ENCODE results near the gene PRDM11. TPM values are rescaled to one million over a fixed set of nuclear protein-coding genes. Genes with fewer than 3 reads are reported as not detected.

Gene PRDM11
- polyA plus RNA-seq, 4 donors = 18.9 to 24.1 (median 20.5) TPM

DNA sequence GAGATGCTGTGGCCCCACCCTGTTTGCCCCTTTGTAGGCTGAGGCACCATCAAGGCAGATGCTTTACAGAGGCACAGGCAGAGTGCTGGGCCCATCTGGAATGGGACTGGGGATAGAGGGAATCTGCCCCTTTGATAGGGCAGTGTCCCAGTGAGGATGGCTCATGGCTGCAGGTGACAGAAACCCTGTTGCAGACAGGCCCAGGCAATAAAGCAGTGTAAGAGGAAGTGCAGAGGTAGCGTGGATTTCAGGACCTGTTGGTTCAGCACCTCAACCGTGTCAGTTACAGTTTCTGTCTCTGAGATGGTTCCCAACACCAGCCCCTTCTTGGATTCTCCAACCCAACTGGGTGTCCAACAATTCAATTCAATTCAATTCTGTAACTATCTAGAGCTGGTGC lies 25.1 kb downstream of the PRDM11 start:
- no peak for DNase-seq (ENCODE audit: low read depth in 4 of 4, low spot score in 3 of 4)

DNA sequence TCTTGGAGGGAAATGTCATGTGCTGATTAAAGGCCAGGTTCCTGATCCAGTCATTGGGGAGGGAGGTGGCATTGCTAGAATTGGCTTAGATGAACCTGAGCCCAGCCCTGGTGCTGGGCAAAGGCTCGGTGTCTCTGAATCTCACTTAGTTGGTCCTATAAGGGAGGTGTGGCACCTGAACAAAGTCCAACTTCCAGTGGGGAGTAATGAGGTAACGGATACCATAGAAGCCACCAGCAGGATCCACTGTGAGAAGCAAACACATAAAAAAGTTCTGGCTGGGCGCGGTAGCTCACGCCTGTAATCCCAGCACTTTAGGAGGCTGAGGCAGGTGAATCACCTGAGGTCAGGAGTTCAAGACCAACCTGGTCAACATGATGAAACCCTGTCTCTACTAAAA lies 26.6 kb downstream of the PRDM11 start:
- DNase-seq (ENCODE audit: low read depth in 4 of 4, low spot score in 3 of 4) = no peak

GRCh38 chr11:45174168-45174835 lies 27.9 kb downstream of the PRDM11 start:
- no peak for DNase-seq (ENCODE audit: low read depth in 4 of 4, low spot score in 3 of 4)

- DNase-seq (ENCODE audit: low read depth in 4 of 4, low spot score in 3 of 4) = no peak
Observed at GRCh38 chr11:45174963-45175362, 28.5 kb downstream of the PRDM11 start.

DNA sequence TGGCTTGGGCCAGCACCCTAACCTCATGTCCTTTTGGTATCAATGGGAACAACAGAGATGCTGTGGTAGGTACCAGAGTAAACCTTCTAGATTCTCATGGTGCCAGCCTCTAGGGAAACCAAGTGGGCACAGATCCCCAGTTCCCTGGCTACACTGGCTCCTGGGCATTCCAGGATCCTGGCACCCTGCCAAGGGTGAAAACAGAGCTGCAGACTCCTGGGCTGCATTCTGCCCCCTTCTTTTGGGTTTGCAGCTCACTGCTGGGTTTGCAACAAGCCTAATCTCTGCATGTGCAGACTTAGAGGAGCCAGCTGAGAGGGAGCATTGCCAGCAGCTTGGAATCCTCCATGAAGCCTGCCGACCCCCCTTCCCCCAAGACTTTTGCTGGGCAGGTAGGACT lies 30.6 kb downstream of the PRDM11 start:
- no peak for DNase-seq (ENCODE audit: low read depth in 4 of 4, low spot score in 3 of 4)

DNA sequence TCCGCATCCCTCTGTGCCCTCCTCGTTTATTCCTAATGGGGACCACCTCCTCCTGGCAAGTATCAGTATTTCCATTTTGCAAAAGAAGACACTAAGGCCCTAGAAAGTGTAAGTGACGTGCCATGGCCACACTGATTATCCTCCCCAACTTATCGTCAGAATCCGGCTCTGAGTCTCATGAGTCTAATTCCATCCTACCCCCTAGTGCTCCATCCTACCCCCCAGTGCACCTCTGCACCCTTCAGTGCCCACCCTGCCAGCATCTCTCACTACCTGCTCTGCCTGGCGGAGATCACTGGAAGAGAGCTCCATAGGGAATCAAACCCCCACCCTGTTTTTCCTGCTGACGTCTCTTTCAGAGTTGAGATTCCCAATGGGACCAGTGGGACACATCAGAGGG lies 31.8 kb downstream of the PRDM11 start:
- no peak for DNase-seq (ENCODE audit: low read depth in 4 of 4, low spot score in 3 of 4)

DNA sequence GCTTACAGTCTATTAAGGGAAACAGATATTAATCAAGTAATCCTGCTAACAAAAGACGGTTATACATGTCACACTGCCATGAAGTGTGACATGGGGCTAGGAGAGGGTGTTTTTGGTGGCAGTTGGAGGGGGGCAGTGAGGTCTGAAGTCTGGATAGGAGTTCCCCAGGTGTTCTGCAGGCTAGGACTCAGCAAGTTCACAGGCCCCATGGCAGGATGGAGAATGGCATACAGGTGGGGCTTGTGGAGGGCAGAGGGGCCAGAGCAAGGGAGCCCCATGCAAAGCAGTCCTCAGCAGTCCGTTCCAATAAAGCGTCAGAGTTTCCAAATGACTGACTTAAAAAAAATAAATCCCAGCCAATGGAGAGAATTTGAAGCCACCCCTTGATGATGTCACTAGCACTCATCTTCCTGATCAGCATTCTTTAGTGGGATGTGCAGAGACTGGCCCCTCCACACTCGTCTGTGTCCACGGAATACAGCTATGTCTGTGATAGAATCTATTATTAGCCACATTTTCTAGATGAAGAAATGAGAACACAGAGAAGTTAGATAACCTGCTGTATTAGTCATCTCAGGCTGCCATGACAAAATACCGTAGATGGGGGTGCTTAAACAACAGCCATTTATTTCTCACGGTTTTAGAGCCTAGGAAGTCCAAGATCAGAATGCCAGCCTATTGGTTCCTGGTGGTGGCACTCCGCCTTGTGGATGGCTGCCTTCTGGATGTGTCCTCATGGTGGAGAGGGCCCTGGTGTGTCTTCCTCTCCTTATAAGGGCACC lies 32.6 kb downstream of the PRDM11 start:
- DNase-seq (ENCODE audit: low read depth in 4 of 4, low spot score in 3 of 4) = no peak

- no peak for DNase-seq (ENCODE audit: low read depth in 4 of 4, low spot score in 3 of 4)
Observed at GRCh38 chr11:45179686-45180178, 33.3 kb downstream of the PRDM11 start.

DNA sequence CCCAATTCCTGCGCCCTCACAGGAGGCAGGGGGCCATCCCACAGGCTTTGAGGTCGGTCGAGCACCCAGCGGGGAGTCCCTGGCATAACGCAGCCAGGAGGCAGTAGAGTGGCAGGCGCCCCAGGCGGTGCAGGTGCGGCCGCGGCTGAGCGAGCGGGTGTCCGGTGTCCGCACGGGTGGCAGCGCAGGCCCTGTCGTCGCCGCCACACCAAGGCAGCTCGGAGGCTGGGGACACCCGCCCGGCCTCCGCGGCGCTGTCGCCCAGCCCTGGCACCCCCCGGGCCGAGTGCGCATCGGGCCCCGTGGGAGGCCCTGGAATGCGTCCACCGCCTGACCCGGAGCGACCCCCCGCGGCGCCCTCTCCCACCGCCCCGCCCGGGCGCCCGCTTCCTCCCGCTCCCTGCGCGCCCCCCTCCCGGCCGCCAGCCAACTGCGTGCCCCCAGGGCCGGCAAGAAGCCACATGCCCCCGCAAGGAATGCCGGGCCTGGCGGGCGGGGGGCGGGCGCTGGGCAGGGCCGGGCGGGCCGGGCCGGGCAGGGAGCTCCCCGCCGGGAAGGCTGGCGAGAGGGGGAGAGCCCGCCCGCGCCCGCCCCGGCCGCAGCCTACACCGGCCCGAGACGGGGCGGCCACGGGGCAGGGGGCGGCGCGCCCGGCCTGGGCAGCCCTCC lies 33.9 kb downstream of the PRDM11 start:
- DNase-seq (ENCODE audit: low read depth in 4 of 4, low spot score in 3 of 4) = peak in 3 of 4 donors; percentile 12 to 63 (median 61)

GRCh38 chr11:45180848-45181192 lies 34.4 kb downstream of the PRDM11 start:
- peak in 3 of 4 donors; percentile 19 to 50 (median 41) for DNase-seq (ENCODE audit: low read depth in 4 of 4, low spot score in 3 of 4)

DNA sequence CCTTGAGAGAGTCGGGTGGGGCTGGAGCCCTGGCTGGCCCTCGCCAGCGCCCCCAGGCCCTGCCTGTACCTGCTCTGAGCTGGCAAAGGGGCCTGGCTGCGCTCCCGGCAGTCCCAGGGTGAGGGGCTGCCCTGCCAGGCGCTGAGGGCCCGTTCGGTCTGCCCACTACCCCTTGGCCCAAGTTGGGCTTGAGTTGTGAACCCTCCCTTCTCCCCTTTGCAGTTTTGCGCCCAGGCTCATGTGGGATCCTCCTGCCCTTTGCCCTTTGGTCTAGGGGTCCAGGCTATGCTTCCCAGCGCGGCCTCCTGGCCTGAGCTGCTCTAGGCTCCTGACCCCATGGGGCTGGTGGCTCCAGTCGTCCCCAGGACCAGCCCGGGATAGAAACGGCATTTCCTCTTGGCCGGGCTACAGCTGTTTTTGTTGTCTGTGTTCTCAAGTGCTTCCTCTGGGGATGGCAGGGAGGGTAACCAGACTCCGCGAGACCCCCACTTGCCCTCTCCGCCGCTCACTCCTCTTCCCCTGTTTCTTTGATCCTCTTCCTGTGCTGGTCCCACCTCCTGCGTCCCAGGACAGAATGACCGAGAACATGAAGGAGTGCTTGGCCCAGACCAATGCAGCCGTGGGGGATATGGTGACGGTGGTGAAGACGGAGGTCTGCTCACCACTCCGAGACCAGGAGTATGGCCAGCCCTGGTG lies 34.9 kb downstream of the PRDM11 start:
- DNase-seq (ENCODE audit: low read depth in 4 of 4, low spot score in 3 of 4) = peak in 3 of 4 donors; percentile 27 to 59 (median 36)

- DNase-seq (ENCODE audit: low read depth in 4 of 4, low spot score in 3 of 4) = no peak
Observed at GRCh38 chr11:45181889-45182550, 35.6 kb downstream of the PRDM11 start.

DNA sequence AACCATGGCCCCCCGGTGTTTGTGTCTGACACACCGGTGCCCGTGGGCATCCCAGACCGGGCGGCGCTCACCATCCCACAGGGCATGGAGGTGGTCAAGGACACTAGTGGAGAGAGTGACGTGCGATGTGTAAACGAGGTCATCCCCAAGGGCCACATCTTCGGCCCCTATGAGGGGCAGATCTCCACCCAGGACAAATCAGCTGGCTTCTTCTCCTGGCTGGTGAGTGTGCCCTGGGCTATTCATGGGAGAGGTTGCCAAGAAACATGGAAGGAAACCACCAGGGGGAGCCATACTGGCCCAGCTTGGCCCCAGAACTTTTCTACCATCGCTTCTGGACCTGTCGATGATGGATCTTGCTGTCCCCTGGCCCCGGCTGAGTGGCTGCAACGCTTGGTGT lies 36.5 kb downstream of the PRDM11 start:
- no peak for DNase-seq (ENCODE audit: low read depth in 4 of 4, low spot score in 3 of 4)

- DNase-seq (ENCODE audit: low read depth in 4 of 4, low spot score in 3 of 4) = no peak
Observed at GRCh38 chr11:45184640-45185039, 38.2 kb downstream of the PRDM11 start.

DNA sequence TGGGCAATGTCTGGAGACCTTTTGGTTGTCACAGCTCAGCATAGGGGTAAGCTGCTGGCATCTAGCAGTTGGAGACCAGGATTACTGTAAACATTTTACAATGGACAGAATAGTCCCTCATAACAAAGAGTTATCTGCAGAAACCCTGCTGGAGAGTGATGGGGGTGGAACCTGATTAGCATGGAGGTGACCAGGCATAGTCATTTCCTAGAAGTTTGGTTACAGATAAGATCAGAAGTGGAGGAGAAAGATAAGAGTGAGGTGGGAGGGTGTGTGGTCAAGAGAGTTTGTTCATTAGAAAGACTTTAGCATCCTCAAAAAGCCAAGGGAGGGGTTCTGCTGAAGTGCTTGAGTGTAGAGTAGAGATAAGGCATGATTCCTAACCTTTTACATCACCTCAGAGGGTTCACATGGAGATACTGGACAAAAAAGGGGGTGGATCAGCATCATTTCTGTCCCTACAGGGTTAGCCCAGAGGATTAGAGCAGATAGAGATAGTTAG lies 38.8 kb downstream of the PRDM11 start:
- DNase-seq (ENCODE audit: low read depth in 4 of 4, low spot score in 3 of 4) = no peak

DNA sequence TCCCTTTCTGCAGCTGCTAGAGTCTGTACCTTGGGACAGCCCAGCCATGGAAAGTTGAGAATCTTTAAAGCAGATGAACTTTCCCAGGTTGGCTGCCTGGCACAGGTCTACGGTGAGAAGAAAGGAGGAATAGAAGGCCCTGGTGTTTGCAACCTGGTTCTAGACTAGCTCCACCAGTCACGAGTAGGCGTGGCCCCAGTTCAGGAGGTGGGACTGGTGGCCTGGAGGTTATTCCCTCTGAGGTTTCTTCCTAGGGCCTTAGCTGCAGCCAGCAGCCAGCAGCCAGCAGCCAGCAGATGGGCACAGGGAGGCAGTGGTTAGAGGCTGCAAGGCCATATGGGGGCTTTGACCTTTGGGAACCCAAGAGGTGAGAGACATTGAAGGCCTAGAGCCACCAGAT lies 40.9 kb downstream of the PRDM11 start:
- DNase-seq (ENCODE audit: low read depth in 4 of 4, low spot score in 3 of 4) = no peak

DNA sequence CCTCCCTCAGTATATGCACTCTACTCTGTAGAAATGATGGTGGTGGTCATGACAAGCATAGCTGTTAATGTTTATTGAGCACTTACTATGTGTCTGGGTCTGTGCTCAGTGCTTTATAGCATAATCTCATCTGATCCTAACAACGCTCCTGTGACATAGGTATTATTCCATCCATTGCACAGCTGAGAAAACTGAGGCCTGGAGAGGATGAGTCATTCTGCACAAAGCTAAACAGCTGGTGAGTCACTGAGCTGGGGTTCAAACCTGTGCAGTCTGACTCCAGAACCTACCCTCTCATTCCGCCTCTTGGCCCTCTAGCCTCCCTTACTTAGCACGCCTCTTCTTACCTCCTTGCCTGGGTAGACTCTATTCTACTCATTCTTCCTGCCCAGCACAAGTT lies 41.7 kb downstream of the PRDM11 start:
- no peak for DNase-seq (ENCODE audit: low read depth in 4 of 4, low spot score in 3 of 4)

DNA sequence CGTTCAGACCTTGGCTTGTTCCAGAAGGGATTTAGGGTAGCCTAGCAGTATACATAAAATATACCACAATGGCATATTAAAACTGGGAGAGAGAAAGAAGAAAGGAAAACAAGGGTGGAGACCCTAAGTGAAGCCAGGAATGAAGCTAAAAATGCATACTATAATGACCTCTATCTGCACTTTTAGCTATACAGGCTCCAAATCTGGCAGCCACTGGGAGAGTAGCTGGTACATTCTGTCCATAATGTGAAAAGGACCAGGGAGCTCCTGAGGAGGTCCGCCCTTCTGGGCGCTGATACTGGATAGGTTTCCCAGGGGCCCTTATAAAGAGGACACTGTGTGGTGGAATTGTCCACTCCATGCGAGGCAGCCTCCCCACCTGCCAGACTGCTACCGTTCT lies 42.8 kb downstream of the PRDM11 start:
- DNase-seq (ENCODE audit: low read depth in 4 of 4, low spot score in 3 of 4) = no peak

DNA sequence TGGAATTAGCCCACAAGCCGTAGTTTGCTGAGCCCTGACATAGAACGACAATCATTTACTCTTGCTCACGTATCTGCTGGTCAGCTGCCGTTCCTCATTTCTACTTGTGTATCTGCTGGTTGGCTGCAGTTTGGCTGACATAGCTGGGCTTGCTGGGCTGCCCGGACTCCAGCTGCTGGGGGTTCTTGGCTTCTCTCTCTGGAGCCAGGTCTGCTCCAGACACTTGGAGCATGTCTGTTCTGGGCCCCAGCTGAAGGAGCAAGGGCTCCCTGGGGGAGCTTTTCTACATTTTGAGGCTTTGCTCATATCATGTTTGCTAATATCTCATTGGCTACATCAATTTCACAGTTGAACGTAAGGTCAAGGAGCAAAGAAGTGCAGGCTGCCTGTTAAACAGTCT lies 47.3 kb downstream of the PRDM11 start:
- DNase-seq (ENCODE audit: low read depth in 4 of 4, low spot score in 3 of 4) = no peak

GRCh38 chr11:45204761-45205160 lies 58.3 kb downstream of the PRDM11 start:
- no peak for DNase-seq (ENCODE audit: low read depth in 4 of 4, low spot score in 3 of 4)
